K562 (cell line): ENCODE measurements around the gene FLT1. TPM values are rescaled to one million over a fixed set of nuclear protein-coding genes. Genes with fewer than 3 reads are reported as not detected.

Source experiments
- BCOR ChIP-seq: fragments of 450-650 bp; IDR thresholded peaks from 2 replicates; pipeline ENCODE4 v1.6.1; 2016
- CBX5 ChIP-seq: IDR thresholded peaks from 2 replicates; pipeline ENCODE4 v1.6.1; 2014; ENCODE audit warnings: low read depth, borderline replicate concordance
- EWSR1 ChIP-seq: fragments of 450-650 bp; IDR thresholded peaks from 2 replicates; pipeline ENCODE4 v1.6.1; 2018; ENCODE audit warnings: borderline replicate concordance, mild to moderate bottlenecking, low read depth, moderate library complexity; ENCODE audit not compliant: partially characterized antibody
- HSF4 ChIP-seq: fragments of 250-450 bp; sonication (Bioruptor Pico); IDR thresholded peaks from 2 replicates; pipeline ENCODE4 v2.1.2; 2022; ENCODE audit warnings: mild to moderate bottlenecking, moderate library complexity, borderline replicate concordance
- MEIS2 ChIP-seq: fragments of 450-650 bp; IDR thresholded peaks from 2 replicates; pipeline ENCODE4 v1.6.1; 2014; ENCODE audit warnings: mild to moderate bottlenecking; ENCODE audit not compliant: partially characterized antibody
- NR2C2 ChIP-seq, 2 experiments: fragments of 200-800 bp in 1 of 2; sonication (Bioruptor generic) in 1 of 2; sonication (generic) in 1 of 2; formaldehyde crosslinking in 1 of 2; IDR thresholded peaks; 2 replicates each; pipeline versions ENCODE4 v1.6.1 to v1.8.0; 2016 to 2022; ENCODE audit warnings: mild to moderate bottlenecking in 1 of 2, missing compliant biosample characterization in 1 of 2, missing genetic modification characterization in 1 of 2, missing genetic modification reagents in 1 of 2
- PTTG1 ChIP-seq: fragments of 450-650 bp; IDR thresholded peaks from 2 replicates; pipeline ENCODE4 v1.6.1; 2016; ENCODE audit warnings: low read depth, mild to moderate bottlenecking, missing genetic modification characterization, missing compliant biosample characterization
- RBM15 ChIP-seq: fragments of 200-400 bp; formaldehyde crosslinking; IDR thresholded peaks from 2 replicates; pipeline ENCODE4 v1.6.1; 2018; ENCODE audit warnings: mild to moderate bottlenecking, low read length, moderate library complexity; ENCODE audit not compliant: insufficient read depth
- RUNX1 ChIP-seq: sonication (generic); IDR thresholded peaks from 2 replicates; pipeline ENCODE4 v1.6.1; 2016; ENCODE audit warnings: antibody characterized with exemption, low read depth
- SMARCC2 ChIP-seq: fragments of 450-650 bp; IDR thresholded peaks from 2 replicates; pipeline ENCODE4 v1.6.1; 2017; ENCODE audit warnings: antibody characterized with exemption, moderate library complexity, mild to moderate bottlenecking, low read depth
- SMC3 ChIP-seq: conservative IDR thresholded peaks from 2 replicates; pipeline ENCODE4 v1.6.1; 2011; ENCODE audit warnings: low read depth, low read length, improper control_type of control experiment; ENCODE audit not compliant: insufficient read depth
- SP1 ChIP-seq: sonication (generic); formaldehyde crosslinking; IDR thresholded peaks from 2 replicates; pipeline ENCODE4 v1.8.1; 2022; ENCODE audit warnings: mild to moderate bottlenecking, missing genetic modification reagents
- ZNF696 ChIP-seq: fragments of 250-450 bp; sonication (Bioruptor Pico); conservative IDR thresholded peaks from 2 replicates; pipeline ENCODE4 v1.4.0; 2020; ENCODE audit warnings: mild to moderate bottlenecking, moderate library complexity
- polyA plus RNA-seq, 8 experiments: library from polyadenylated mRNA; depleted of rRNA in 4 of 8; stranded (reverse) in 5 of 8; unstranded in 3 of 8; fragments of >200 nt; fragmentation: Nextera tagmentation in 2 of 8; fragmentation: Illumina TruSeq in 1 of 8; extraction: Ambion mirVana in 2 of 8; extraction: Trizol in 1 of 8; gene quantifications; 2 replicates each; pipeline versions ENCODE4 v1.2.1 to v1.2.3, GENCODE V29; 2011 to 2014; ENCODE audit warnings: inconsistent platforms in 1 of 8, missing spikeins in 1 of 8
- total RNA-seq, 7 experiments: library from RNA; depleted of rRNA in 6 of 7; stranded (reverse); fragments of >200 nt in 6 of 7; fragmentation: Illumina TruSeq in 2 of 7; extraction: Trizol in 2 of 7; gene quantifications; 2 replicates each; pipeline versions ENCODE4 v1.2.1 to v1.2.3, GENCODE V29; 2011 to 2021; ENCODE audit warnings: low replicate concordance in 1 of 7
- TF ChIP-seq, protein P1 (sequence below): fragments of 450-650 bp; IDR thresholded peaks from 2 replicates; pipeline ENCODE4 v1.6.1; 2016; ENCODE audit warnings: mild to moderate bottlenecking, moderate library complexity
- TF ChIP-seq, protein P2 (sequence below), 2 experiments: IDR thresholded peaks; 2 replicates each; pipeline ENCODE4 v1.6.1; 2012; ENCODE audit warnings: improper control_type of control experiment in 2 of 2, low read depth in 2 of 2, low read length in 2 of 2, borderline replicate concordance in 1 of 2

Gene FLT1
- total and polyA plus RNA-seq, 9 of the 15 experiments (the other 6 are each of a cell fraction or from before 2014, with no cell fraction given) = 0.01 to 2.0 (median 0.22) TPM

GRCh38 chr13:28411831-28412353 lies 83.0 kb downstream of the FLT1 start (continued):
- TF ChIP-seq, protein P1, sequence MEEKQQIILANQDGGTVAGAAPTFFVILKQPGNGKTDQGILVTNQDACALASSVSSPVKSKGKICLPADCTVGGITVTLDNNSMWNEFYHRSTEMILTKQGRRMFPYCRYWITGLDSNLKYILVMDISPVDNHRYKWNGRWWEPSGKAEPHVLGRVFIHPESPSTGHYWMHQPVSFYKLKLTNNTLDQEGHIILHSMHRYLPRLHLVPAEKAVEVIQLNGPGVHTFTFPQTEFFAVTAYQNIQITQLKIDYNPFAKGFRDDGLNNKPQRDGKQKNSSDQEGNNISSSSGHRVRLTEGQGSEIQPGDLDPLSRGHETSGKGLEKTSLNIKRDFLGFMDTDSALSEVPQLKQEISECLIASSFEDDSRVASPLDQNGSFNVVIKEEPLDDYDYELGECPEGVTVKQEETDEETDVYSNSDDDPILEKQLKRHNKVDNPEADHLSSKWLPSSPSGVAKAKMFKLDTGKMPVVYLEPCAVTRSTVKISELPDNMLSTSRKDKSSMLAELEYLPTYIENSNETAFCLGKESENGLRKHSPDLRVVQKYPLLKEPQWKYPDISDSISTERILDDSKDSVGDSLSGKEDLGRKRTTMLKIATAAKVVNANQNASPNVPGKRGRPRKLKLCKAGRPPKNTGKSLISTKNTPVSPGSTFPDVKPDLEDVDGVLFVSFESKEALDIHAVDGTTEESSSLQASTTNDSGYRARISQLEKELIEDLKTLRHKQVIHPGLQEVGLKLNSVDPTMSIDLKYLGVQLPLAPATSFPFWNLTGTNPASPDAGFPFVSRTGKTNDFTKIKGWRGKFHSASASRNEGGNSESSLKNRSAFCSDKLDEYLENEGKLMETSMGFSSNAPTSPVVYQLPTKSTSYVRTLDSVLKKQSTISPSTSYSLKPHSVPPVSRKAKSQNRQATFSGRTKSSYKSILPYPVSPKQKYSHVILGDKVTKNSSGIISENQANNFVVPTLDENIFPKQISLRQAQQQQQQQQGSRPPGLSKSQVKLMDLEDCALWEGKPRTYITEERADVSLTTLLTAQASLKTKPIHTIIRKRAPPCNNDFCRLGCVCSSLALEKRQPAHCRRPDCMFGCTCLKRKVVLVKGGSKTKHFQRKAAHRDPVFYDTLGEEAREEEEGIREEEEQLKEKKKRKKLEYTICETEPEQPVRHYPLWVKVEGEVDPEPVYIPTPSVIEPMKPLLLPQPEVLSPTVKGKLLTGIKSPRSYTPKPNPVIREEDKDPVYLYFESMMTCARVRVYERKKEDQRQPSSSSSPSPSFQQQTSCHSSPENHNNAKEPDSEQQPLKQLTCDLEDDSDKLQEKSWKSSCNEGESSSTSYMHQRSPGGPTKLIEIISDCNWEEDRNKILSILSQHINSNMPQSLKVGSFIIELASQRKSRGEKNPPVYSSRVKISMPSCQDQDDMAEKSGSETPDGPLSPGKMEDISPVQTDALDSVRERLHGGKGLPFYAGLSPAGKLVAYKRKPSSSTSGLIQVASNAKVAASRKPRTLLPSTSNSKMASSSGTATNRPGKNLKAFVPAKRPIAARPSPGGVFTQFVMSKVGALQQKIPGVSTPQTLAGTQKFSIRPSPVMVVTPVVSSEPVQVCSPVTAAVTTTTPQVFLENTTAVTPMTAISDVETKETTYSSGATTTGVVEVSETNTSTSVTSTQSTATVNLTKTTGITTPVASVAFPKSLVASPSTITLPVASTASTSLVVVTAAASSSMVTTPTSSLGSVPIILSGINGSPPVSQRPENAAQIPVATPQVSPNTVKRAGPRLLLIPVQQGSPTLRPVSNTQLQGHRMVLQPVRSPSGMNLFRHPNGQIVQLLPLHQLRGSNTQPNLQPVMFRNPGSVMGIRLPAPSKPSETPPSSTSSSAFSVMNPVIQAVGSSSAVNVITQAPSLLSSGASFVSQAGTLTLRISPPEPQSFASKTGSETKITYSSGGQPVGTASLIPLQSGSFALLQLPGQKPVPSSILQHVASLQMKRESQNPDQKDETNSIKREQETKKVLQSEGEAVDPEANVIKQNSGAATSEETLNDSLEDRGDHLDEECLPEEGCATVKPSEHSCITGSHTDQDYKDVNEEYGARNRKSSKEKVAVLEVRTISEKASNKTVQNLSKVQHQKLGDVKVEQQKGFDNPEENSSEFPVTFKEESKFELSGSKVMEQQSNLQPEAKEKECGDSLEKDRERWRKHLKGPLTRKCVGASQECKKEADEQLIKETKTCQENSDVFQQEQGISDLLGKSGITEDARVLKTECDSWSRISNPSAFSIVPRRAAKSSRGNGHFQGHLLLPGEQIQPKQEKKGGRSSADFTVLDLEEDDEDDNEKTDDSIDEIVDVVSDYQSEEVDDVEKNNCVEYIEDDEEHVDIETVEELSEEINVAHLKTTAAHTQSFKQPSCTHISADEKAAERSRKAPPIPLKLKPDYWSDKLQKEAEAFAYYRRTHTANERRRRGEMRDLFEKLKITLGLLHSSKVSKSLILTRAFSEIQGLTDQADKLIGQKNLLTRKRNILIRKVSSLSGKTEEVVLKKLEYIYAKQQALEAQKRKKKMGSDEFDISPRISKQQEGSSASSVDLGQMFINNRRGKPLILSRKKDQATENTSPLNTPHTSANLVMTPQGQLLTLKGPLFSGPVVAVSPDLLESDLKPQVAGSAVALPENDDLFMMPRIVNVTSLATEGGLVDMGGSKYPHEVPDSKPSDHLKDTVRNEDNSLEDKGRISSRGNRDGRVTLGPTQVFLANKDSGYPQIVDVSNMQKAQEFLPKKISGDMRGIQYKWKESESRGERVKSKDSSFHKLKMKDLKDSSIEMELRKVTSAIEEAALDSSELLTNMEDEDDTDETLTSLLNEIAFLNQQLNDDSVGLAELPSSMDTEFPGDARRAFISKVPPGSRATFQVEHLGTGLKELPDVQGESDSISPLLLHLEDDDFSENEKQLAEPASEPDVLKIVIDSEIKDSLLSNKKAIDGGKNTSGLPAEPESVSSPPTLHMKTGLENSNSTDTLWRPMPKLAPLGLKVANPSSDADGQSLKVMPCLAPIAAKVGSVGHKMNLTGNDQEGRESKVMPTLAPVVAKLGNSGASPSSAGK = 0 out of 2 replicates have a peak, but pooled peaks have one; percentile 14
- TF ChIP-seq, protein P2, sequence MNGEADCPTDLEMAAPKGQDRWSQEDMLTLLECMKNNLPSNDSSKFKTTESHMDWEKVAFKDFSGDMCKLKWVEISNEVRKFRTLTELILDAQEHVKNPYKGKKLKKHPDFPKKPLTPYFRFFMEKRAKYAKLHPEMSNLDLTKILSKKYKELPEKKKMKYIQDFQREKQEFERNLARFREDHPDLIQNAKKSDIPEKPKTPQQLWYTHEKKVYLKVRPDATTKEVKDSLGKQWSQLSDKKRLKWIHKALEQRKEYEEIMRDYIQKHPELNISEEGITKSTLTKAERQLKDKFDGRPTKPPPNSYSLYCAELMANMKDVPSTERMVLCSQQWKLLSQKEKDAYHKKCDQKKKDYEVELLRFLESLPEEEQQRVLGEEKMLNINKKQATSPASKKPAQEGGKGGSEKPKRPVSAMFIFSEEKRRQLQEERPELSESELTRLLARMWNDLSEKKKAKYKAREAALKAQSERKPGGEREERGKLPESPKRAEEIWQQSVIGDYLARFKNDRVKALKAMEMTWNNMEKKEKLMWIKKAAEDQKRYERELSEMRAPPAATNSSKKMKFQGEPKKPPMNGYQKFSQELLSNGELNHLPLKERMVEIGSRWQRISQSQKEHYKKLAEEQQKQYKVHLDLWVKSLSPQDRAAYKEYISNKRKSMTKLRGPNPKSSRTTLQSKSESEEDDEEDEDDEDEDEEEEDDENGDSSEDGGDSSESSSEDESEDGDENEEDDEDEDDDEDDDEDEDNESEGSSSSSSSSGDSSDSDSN (IDR thresholded peaks at IDR 0.05; ENCODE audit: borderline replicate concordance in 1 of 2, low read depth in 2 of 2, low read length in 2 of 2) = no peak
- TF ChIP-seq CBX5 (no peak), BCOR (no peak), NR2C2 (CRISPR knock-in tag; IDR thresholded peaks at IDR 0.05) (no peak), NR2C2 (tag; IDR thresholded peaks at IDR 0.05) (peak; percentile 28; the same call in 1 of the 2 replicates), ZNF696 (CRISPR knock-in tag) (no peak), PTTG1 (tag) (no peak), MEIS2 (no peak), RUNX1 (no peak), HSF4 (CRISPR knock-in tag) (no peak), SP1 (CRISPR knock-in tag) (no peak), RBM15 (no peak), SMC3 (no peak), SMARCC2 (no peak), EWSR1 (no peak)
